ENCODE data around the gene C1orf226.

GRCh38 chr1:162372159-162373071 lies 9.1 kb upstream of the C1orf226 start:
- TF ChIP-seq EZH2 (IDR thresholded peaks at IDR 0.05; ENCODE audit: insufficient read depth, poor library complexity, severe bottlenecking) (no peak), EZH2phosphoT487 (IDR thresholded peaks at IDR 0.05; ENCODE audit: insufficient read depth, low read depth) (no peak)

Measured in GM23248 (cell line).